Measurements from ENCODE around the gene PRPS1.

Gene PRPS1

GRCh38 chrX:107677501-107677901 lies 49.2 kb downstream of the PRPS1 start:
- TF ChIP-seq FOXP2 (optimal IDR thresholded peaks at IDR 0.05; ENCODE audit: borderline replicate concordance, extremely low read depth, extremely low read length, insufficient read depth), result no peak

GRCh38 chrX:107677909-107678308 lies 49.6 kb downstream of the PRPS1 start:
- TF ChIP-seq FOXP2 (optimal IDR thresholded peaks at IDR 0.05; ENCODE audit: borderline replicate concordance, extremely low read depth, extremely low read length, insufficient read depth), result no peak
- TF ChIP-seq SIN3A (IDR thresholded peaks at IDR 0.05; ENCODE audit: borderline replicate concordance, insufficient read depth, low read length), result no peak
- no peak for TF ChIP-seq TAF1 (IDR thresholded peaks at IDR 0.05; ENCODE audit: borderline replicate concordance, insufficient read depth, low read length)
- TF ChIP-seq, protein P1, sequence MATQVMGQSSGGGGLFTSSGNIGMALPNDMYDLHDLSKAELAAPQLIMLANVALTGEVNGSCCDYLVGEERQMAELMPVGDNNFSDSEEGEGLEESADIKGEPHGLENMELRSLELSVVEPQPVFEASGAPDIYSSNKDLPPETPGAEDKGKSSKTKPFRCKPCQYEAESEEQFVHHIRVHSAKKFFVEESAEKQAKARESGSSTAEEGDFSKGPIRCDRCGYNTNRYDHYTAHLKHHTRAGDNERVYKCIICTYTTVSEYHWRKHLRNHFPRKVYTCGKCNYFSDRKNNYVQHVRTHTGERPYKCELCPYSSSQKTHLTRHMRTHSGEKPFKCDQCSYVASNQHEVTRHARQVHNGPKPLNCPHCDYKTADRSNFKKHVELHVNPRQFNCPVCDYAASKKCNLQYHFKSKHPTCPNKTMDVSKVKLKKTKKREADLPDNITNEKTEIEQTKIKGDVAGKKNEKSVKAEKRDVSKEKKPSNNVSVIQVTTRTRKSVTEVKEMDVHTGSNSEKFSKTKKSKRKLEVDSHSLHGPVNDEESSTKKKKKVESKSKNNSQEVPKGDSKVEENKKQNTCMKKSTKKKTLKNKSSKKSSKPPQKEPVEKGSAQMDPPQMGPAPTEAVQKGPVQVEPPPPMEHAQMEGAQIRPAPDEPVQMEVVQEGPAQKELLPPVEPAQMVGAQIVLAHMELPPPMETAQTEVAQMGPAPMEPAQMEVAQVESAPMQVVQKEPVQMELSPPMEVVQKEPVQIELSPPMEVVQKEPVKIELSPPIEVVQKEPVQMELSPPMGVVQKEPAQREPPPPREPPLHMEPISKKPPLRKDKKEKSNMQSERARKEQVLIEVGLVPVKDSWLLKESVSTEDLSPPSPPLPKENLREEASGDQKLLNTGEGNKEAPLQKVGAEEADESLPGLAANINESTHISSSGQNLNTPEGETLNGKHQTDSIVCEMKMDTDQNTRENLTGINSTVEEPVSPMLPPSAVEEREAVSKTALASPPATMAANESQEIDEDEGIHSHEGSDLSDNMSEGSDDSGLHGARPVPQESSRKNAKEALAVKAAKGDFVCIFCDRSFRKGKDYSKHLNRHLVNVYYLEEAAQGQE (IDR thresholded peaks at IDR 0.05; ENCODE audit: insufficient read depth in 1 of 2, low read depth in 2 of 2, low read length in 2 of 2), result no peak
- no peak for TF ChIP-seq POLR2AphosphoS5 (IDR thresholded peaks at IDR 0.05; ENCODE audit: low read depth, low read length)

- TF ChIP-seq POLR2AphosphoS5 (IDR thresholded peaks at IDR 0.05; ENCODE audit: low read depth, low read length) (no peak), FOXP2 (optimal IDR thresholded peaks at IDR 0.05; ENCODE audit: borderline replicate concordance, extremely low read depth, extremely low read length, insufficient read depth) (no peak), TAF1 (IDR thresholded peaks at IDR 0.05; ENCODE audit: borderline replicate concordance, insufficient read depth, low read length) (no peak), SIN3A (IDR thresholded peaks at IDR 0.05; ENCODE audit: borderline replicate concordance, insufficient read depth, low read length) (no peak)
- TF ChIP-seq, protein P1 (IDR thresholded peaks at IDR 0.05; ENCODE audit: insufficient read depth in 1 of 2, low read depth in 2 of 2, low read length in 2 of 2), result no peak
These were observed 50.8 kb downstream of the PRPS1 start for GRCh38 chrX:107678957-107679740.

DNA sequence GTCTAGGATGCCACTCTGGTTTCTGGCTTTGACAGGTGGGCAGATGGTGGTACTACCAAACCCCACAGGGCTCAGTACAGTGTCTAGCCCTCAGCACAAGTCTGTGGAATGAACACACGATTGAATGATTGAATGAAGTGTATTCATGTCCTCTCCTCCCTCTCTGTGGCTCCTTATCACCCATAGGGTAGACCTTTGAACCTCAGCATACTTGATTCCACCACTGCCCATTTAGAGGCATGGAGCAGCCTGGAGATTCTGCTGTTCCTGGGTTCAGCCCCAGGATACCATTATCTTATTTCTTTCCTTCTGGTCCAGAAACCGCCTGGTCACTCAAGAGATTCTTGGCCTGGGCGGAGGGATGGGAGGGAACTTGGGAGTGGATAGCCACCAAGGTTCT lies 53.9 kb downstream of the PRPS1 start:
- TF ChIP-seq FOXP2 (optimal IDR thresholded peaks at IDR 0.05; ENCODE audit: borderline replicate concordance, extremely low read depth, extremely low read length, insufficient read depth), result no peak
- TF ChIP-seq POLR2AphosphoS5 (IDR thresholded peaks at IDR 0.05; ENCODE audit: low read depth, low read length), result no peak
- TF ChIP-seq SIN3A (IDR thresholded peaks at IDR 0.05; ENCODE audit: borderline replicate concordance, insufficient read depth, low read length), result no peak
- TF ChIP-seq TAF1 (IDR thresholded peaks at IDR 0.05; ENCODE audit: borderline replicate concordance, insufficient read depth, low read length), result no peak
- TF ChIP-seq, protein P1 (IDR thresholded peaks at IDR 0.05; ENCODE audit: insufficient read depth in 1 of 2, low read depth in 2 of 2, low read length in 2 of 2), result no peak

DNA sequence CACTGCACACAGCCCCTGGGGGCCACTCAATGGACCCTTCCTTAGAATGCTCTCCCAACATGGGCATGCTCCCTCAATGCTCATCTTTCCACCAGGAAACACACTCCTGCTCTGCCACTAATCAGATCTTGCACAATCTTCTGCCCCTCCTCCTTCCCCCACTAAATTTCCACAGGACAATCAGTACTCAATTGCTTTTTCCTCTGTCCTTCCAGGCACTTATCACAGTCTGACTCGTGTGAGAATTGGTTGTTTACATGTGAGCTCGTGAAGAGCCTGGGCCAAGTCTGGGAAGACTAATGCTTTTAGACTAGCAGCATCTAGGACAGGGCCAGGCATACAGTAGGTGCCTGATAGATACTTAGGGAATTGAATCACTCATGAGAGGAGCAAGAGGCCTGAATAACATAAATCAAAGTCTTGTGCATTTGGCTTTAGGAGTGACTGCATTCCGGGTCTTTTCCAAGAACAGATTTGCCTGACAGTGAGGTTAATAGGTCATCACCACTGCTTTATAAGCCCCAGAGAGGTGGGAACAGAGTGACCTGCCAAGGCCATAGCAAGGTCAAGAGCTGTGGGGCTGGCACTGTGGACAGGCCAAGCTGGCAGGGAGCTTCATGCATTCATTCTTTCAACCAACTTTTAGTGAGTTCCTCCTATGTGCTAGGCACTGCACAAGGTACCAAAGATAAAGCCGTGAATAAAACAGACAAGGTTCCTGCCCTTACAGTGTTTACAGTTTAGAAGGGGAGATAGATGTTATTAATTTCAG lies 55.0 kb downstream of the PRPS1 start:
- no peak for TF ChIP-seq POLR2AphosphoS5 (IDR thresholded peaks at IDR 0.05; ENCODE audit: low read depth, low read length)
- no peak for TF ChIP-seq TAF1 (IDR thresholded peaks at IDR 0.05; ENCODE audit: borderline replicate concordance, insufficient read depth, low read length)
- no peak for TF ChIP-seq FOXP2 (optimal IDR thresholded peaks at IDR 0.05; ENCODE audit: borderline replicate concordance, extremely low read depth, extremely low read length, insufficient read depth)
- TF ChIP-seq, protein P1 (IDR thresholded peaks at IDR 0.05; ENCODE audit: insufficient read depth in 1 of 2, low read depth in 2 of 2, low read length in 2 of 2), result no peak
- TF ChIP-seq SIN3A (IDR thresholded peaks at IDR 0.05; ENCODE audit: borderline replicate concordance, insufficient read depth, low read length), result no peak

All from PFSK-1 (cell line).